Astrocyte (in vitro differentiated cells and primary cell): ENCODE data around the gene CNDP2.

Source experiments
- CTCF ChIP-seq: IDR thresholded peaks from 2 replicates; pipeline ENCODE4 v1.5.1; 2011; ENCODE audit warnings: low read depth, mild to moderate bottlenecking, inconsistent platforms, low read length, moderate library complexity; ENCODE audit not compliant: insufficient read depth
- EZH2 ChIP-seq: IDR thresholded peaks from 2 replicates; pipeline ENCODE4 v1.6.1; 2012; ENCODE audit warnings: mild to moderate bottlenecking, low read length, inconsistent platforms; ENCODE audit not compliant: insufficient read depth

- no peak for TF ChIP-seq EZH2
- TF ChIP-seq CTCF: no peak
Observed at GRCh38 chr18:74460825-74461224, 35.3 kb upstream of the CNDP2 start.
